ENCODE results near the gene FCHSD2. TPM values are rescaled to one million over a fixed set of nuclear protein-coding genes. Genes with fewer than 3 reads are reported as not detected.

Gene FCHSD2
- total and polyA plus RNA-seq, 2 of the 13 experiments (the other 11 are each of a cell fraction or from before 2014, with no cell fraction given): 20.5 to 24.8 TPM

GRCh38 chr11:73158356-73159051 is 16.4 kb upstream of the FCHSD2 start (continued):
- peak; percentile 57; the same call in 1 of the 2 replicates for TF ChIP-seq KAT7 (CRISPR knock-in tag; IDR thresholded peaks at IDR 0.05; ENCODE audit: borderline replicate concordance)
- no peak for TF ChIP-seq ZNF558 (CRISPR knock-in tag; IDR thresholded peaks at IDR 0.05; ENCODE audit: borderline replicate concordance)
- 0 out of 2 replicates have a peak, but pooled peaks have one; percentile 43 for TF ChIP-seq ZBTB25 (CRISPR knock-in tag; IDR thresholded peaks at IDR 0.05)
- TF ChIP-seq ZNF792 (CRISPR knock-in tag; IDR thresholded peaks at IDR 0.05): peak; percentile 61; the same call in 1 of the 2 replicates
- TF ChIP-seq ARNT (IDR thresholded peaks at IDR 0.05): no peak
- peak; percentile 53; the same call in 1 of the 2 replicates for TF ChIP-seq ZBTB38 (CRISPR knock-in tag; IDR thresholded peaks at IDR 0.05)
- no peak for TF ChIP-seq ZKSCAN5 (CRISPR knock-in tag; IDR thresholded peaks at IDR 0.05)
- no peak for TF ChIP-seq TP53 (CRISPR knock-in tag; conservative IDR thresholded peaks at IDR 0.05)
- TF ChIP-seq AHDC1 (CRISPR knock-in tag; IDR thresholded peaks at IDR 0.05; ENCODE audit: borderline replicate concordance): peak; percentile 28; the same call in 1 of the 2 replicates
- TF ChIP-seq ZNF619 (CRISPR knock-in tag; IDR thresholded peaks at IDR 0.05): no peak
- TF ChIP-seq ATF7-NPFF (CRISPR knock-in tag; IDR thresholded peaks at IDR 0.05; ENCODE audit: low read depth): no peak
- TF ChIP-seq ZHX1 (CRISPR knock-in tag; IDR thresholded peaks at IDR 0.05; ENCODE audit: low read depth): no peak
- no peak for TF ChIP-seq DMTF1 (CRISPR knock-in tag; IDR thresholded peaks at IDR 0.05)
- TF ChIP-seq HMGA1 (CRISPR knock-in tag; conservative IDR thresholded peaks at IDR 0.05): no peak
- peak; percentile 90 for TF ChIP-seq HOXA3 (CRISPR knock-in tag; IDR thresholded peaks at IDR 0.05)
- TF ChIP-seq ELK4 (CRISPR knock-in tag; IDR thresholded peaks at IDR 0.05; ENCODE audit: borderline replicate concordance): no peak
